ENCODE data around the gene NRK.
A peak's percentile ranks its signal among the peaks of the same experiment; 100 is the strongest.

Gene NRK

GRCh38 chrX:105876658-105877057, 54.3 kb downstream of the NRK start:
- Histone ChIP-seq H3K36me3 (ENCODE audit: control insufficient read depth in 2 of 2, insufficient read depth in 1 of 2, low read length in 2 of 2) (no peaks in the 10 kb centered on the region), H3K27ac (ENCODE audit: extremely low read depth, low read depth, low read length) (no peak overlapping the region), H3K9me3 (ENCODE audit: control insufficient read depth, insufficient read depth, low read depth, low read length) (no peaks in the 10 kb centered on the region), H3K4me3 (ENCODE audit: low read depth, low read length) (no peak overlapping the region), H3K4me1 (ENCODE audit: control insufficient read depth, insufficient read depth, low read length) (no peaks in the 10 kb centered on the region)
- POLR2A ChIA-PET, result no interaction called here
- CTCF ChIA-PET, result interaction anchor here (0.6 to 2.0 kb wide), 9 partner anchors 9 to 724 kb away, joined by 3 to 7 read pairs (median 3); no protein-coding TSS in a partner anchor
- TF ChIP-seq ZNF112 (tag by site-specific recombination; IDR thresholded peaks at IDR 0.05), result no peak
- TF ChIP-seq KLF17 (tag by site-specific recombination; IDR thresholded peaks at IDR 0.05), result no peak
- TF ChIP-seq ZNF654 (tag by site-specific recombination; IDR thresholded peaks at IDR 0.05; ENCODE audit: low read depth), result peak; percentile 31

- Histone ChIP-seq H3K4me3 (ENCODE audit: low read depth, low read length) (no peak overlapping the region), H3K4me1 (ENCODE audit: control insufficient read depth, insufficient read depth, low read length) (no peaks in the 10 kb centered on the region), H3K9me3 (ENCODE audit: control insufficient read depth, insufficient read depth, low read depth, low read length) (no peaks in the 10 kb centered on the region), H3K36me3 (ENCODE audit: control insufficient read depth in 2 of 2, insufficient read depth in 1 of 2, low read length in 2 of 2) (no peaks in the 10 kb centered on the region), H3K27ac (ENCODE audit: extremely low read depth, low read depth, low read length) (no peak overlapping the region)
- no peak for TF ChIP-seq SCRT2 (tag by site-specific recombination; IDR thresholded peaks at IDR 0.05)
- TF ChIP-seq BCL6B (tag by site-specific recombination; IDR thresholded peaks at IDR 0.05), result no peak
- no peak for TF ChIP-seq ZNF549 (tag by site-specific recombination; IDR thresholded peaks at IDR 0.05)
- TF ChIP-seq ZNF501 (tag by site-specific recombination; IDR thresholded peaks at IDR 0.05), result no peak
- TF ChIP-seq ZFP3 (tag by site-specific recombination; IDR thresholded peaks at IDR 0.05; ENCODE audit: low read depth), result no peak
- TF ChIP-seq YY1 (tag by site-specific recombination; IDR thresholded peaks at IDR 0.05), result no peak
- TF ChIP-seq ZNF777 (tag by site-specific recombination; IDR thresholded peaks at IDR 0.05; ENCODE audit: borderline replicate concordance), result no peak
- TF ChIP-seq ZNF2 (tag by site-specific recombination; IDR thresholded peaks at IDR 0.05), result no peak
- no peak for TF ChIP-seq ZNF513 (tag by site-specific recombination; IDR thresholded peaks at IDR 0.05)
- TF ChIP-seq ZNF202 (tag by site-specific recombination; IDR thresholded peaks at IDR 0.05; ENCODE audit: borderline replicate concordance), result no peak
- TF ChIP-seq ZNF561 (tag by site-specific recombination; IDR thresholded peaks at IDR 0.05; ENCODE audit: borderline replicate concordance), result no peak
- TF ChIP-seq ZSCAN23 (tag by site-specific recombination; IDR thresholded peaks at IDR 0.05), result no peak
- TF ChIP-seq ZNF664 (tag by site-specific recombination; IDR thresholded peaks at IDR 0.05), result no peak
- TF ChIP-seq KLF10 (tag by site-specific recombination; IDR thresholded peaks at IDR 0.05), result no peak
- TF ChIP-seq ZNF175 (tag by site-specific recombination; IDR thresholded peaks at IDR 0.05), result no peak
- TF ChIP-seq ZNF214 (tag by site-specific recombination; IDR thresholded peaks at IDR 0.05; ENCODE audit: borderline replicate concordance), result no peak
- no peak for TF ChIP-seq KLF1 (tag by site-specific recombination; IDR thresholded peaks at IDR 0.05)
- no peak for TF ChIP-seq ZBTB44 (tag by site-specific recombination; IDR thresholded peaks at IDR 0.05)
- POLR2A ChIA-PET, result no interaction called here
- CTCF ChIA-PET, result interaction anchor here (0.5 to 1.0 kb wide), 3 partner anchors 92 to 670 kb away, joined by 3 to 4 read pairs (median 3); no protein-coding TSS in a partner anchor
Observed at GRCh38 chrX:105880491-105880890, 58.2 kb downstream of the NRK start.

Measured in HEK293 (cell line).